GM19193 (cell line): ENCODE data around the gene PPP1CB.
A peak's percentile ranks its signal among the peaks of the same experiment; 100 is the strongest.

ENCODE experiments used
- POLR2A ChIP-seq: IDR thresholded peaks from 4 replicates; pipeline ENCODE4 v1.6.1; 2011; ENCODE audit not compliant: insufficient read depth, insufficient read length; ENCODE audit errors: extremely low read depth

The PPP1CB gene

GRCh38 chr2:28751252-28751955 lies at the start of gene PPP1CB:
Gene PPP1CB (plus strand): TSS chr2:28751830. CDS start chr2:28752125, 295 bp downstream.
- peak; percentile 88 for TF ChIP-seq POLR2A

DNA sequence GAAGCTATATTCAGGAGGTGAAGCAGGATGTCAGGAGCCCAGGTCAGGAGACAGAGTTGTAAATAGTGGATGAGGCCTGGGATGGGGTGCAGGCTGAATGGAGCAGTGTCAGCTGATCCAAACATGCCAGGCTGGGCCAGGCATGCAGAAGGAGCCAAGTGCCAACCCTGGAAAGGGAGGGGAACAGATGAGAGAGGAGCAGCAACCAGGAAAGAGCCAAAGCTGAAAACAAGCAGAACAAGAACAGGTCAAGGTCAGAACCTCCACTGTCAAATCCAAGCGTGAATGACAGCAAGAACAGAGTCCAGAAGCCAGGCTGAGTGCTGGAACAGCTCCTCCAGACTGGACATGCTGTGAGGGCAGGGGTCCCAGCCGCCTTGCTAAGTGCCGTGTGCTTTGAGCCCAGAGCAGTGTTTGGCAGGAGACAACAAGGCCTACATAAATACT lies 49.2 kb upstream of the PPP1CB start:
- no peak for TF ChIP-seq POLR2A

- no peak for TF ChIP-seq POLR2A
Measured at GRCh38 chr2:28702878-28703277, 48.8 kb upstream of the PPP1CB start.

- TF ChIP-seq POLR2A: no peak
Measured at GRCh38 chr2:28704621-28705020, 47.0 kb upstream of the PPP1CB start.

DNA sequence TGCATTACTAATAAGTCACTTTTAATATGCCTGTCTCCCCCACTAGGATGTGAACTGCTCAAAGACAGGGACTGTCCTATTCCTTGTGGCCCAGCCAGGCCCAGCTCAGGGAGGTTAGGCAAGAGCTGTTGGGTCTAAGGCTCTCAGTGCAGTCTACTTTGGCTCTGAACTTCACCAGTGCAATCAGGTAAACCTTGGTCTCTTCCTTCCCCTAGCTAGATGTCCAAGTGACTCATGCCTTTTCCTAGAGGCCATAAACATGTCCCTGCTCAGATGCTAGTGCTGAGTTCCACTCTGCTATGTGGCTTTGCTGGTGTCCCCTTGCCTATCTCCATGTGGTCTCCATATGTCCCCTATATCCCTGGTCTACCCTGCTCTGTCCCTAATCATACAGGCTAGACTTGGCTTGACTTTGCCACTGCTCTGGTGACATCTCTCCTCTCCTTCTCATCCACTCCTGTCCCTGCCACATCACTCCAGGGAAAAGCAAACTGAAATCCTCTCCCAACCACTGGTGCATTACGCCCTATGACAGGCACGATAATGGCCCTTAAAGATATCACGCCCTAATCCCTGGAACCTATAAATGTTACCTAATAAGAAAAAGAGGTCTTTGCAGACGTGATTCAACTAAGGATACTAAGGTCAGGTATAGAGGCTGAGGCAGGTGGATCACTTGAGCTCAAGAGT lies 45.7 kb upstream of the PPP1CB start:
- TF ChIP-seq POLR2A: no peak

DNA sequence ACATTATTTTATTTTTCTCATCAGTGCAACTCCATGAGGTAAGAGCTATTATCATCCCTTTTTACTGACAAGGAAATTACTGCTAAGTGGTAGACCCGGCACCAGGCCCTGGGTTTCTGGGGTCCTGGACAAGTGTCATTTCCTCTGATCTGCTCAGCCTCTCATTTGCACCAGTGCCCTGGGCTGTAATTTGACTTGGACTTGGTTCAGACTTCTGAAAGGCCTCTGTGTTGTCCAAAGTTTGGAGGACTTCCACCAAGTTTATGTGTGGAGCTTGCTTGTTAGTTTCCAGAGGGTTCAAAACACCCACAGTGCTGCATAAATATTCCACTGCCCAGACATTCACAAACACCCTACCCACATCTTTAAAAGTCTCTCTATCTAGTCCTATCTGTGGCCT lies 44.0 kb upstream of the PPP1CB start:
- no peak for TF ChIP-seq POLR2A

- no peak for TF ChIP-seq POLR2A
Measured at GRCh38 chr2:28709101-28709500, 42.5 kb upstream of the PPP1CB start.

DNA sequence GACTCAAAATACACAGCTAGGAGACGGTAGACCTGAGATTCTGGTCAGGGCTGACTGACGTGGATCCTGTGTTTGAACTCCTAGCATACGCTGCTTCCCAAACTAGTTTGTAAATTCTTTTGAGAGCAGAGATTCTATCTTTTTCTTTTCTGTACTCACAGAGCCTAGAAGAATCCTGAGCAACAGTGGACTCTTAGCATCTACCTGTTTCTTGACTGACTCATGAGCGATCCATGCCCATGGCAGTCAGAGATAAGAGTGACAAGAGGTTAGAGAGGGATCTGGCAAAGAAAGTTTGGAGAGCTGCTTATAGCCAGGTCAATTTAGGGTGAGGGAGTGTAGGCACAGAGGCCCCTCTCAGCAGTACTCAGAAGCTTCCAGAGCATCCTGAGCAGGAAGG lies 41.1 kb upstream of the PPP1CB start:
- TF ChIP-seq POLR2A: no peak

DNA sequence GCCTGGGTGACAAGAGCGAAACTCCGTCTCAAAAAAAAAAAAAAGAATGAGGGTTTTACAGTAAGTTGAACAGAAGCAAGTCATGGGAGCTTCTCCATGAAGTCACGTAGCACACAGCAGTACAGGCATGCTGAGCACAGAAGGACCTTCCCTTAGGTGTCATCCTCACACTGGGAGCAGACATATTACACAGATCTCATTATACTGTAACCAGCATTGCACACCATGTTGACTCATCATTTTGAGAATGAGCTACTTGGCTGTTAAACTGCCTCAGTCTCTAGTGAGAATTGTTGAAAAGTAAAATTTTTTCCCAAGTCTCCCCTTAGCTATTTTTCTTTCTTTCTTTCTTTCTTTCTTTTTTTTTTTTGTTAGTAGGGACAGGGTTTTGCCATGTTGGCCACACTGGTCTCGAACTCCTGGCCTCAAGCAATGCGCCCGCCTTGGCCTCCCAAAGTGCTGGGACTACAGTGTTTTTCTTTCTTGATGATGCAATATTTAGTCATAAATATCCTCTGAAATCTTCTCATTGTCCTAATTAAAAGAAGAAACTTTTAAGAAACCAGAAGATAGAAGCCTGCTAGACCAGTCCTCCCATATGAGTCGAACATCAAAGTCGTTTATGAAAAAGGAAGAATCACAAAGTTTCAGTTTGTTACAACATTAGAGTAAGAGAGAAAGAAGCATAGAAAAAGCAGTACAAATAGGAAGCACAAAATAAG lies 37.9 kb upstream of the PPP1CB start:
- no peak for TF ChIP-seq POLR2A

- no peak for TF ChIP-seq POLR2A
Measured at GRCh38 chr2:28716265-28716865, 35.3 kb upstream of the PPP1CB start.

DNA sequence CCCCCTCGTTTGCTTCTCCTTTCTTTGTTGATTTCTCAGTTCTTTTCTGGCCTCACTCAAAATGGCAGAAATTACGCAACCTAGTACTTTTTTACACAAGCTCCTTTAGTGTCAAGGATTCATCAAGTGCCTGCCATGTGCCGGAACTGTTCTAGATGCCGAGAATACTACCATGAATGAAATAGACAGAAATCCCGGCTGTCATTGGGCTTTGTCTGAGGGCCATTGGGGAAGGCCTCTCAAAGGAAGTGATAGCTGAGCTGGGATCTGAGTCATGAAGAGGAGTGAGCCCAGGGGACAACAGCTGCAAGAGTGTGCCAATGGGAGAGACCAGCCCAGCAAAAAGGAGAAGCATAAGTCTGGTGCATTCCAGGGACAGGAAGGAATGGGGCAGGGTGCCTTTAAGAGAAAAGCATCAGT lies 34.3 kb upstream of the PPP1CB start:
- TF ChIP-seq POLR2A: no peak

DNA sequence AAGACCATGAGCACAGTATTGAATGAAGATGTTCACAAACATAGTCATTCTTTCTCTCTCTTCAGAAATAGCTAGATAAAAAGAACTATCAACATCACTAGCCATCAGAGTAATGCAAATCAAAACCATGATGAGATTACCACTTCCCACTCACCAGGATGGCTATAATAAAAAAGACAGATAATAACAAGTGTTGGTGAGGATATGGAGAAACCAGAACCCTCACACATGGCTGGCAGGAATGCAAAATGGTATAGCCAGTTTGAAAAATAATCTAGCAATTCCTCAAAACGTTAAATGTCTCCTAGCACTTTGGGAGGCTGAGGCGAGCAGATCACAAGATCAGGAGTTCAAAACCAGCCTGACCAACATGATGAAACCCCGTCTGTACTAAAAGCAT lies 31.3 kb upstream of the PPP1CB start:
- no peak for TF ChIP-seq POLR2A

- TF ChIP-seq POLR2A: no peak
Measured at GRCh38 chr2:28721601-28722191, 29.9 kb upstream of the PPP1CB start.

DNA sequence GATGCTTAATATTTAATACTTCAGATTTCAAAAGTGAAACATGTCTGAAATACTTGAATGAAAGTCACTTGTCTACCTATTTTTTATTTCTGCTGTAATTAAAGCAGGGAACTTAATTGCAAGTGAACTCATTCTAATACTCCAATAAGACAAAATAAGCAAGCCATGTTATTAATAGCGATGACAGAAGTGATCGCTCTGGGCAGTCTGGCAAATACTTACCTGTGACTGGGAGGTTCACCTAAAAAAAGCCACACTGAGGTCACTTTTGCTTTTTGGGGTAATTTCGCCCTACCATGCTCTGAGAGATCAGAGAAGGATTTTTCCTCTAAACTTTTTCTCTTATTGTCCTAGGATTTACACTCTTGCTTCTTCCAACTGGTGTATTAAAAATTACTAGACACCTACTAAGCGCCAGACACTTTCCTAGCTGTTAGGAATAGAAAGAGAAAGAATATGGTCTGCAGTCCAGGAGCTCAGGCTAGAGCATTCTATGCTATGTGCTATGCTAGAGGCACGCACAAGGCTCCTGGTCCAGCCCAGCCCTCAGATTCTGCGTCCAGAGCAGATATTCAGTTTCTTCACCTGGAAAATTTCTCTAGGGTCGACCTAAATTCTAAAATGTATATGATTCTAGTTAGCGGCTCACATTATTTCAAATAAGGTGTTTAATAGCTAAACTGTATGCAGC lies 26.5 kb upstream of the PPP1CB start:
- no peak for TF ChIP-seq POLR2A
